Fibroblast of skin of back (primary cell): ENCODE results near the gene RUSC1. TPM values are rescaled to one million over a fixed set of nuclear protein-coding genes. Genes with fewer than 3 reads are reported as not detected.
A peak's percentile ranks its signal among the peaks of the same experiment; 100 is the strongest.
"Not testable (repeated sequence)": the region's sequence is repeated elsewhere in the genome, so short reads cannot be mapped to it uniquely, and the experiment has no call there.

Source experiments
- DNase-seq: peaks from one replicate; pipeline ENCODE4 v3.0.0-alpha.2; 2013
- polyA plus RNA-seq, 2 experiments: library from polyadenylated mRNA; unstranded; fragments of 120-200 nt; gene quantifications; one replicate each; pipeline ENCODE4 v1.2.1, GENCODE V29; 2013; ENCODE audit not compliant: insufficient read length in 2 of 2

RUSC1 gene
- 39.5 TPM for polyA plus RNA-seq (2013, experiment 1 of 2; ENCODE audit: insufficient read length)
- polyA plus RNA-seq (2013, experiment 2 of 2; ENCODE audit: insufficient read length) = 22.9 TPM

DNA sequence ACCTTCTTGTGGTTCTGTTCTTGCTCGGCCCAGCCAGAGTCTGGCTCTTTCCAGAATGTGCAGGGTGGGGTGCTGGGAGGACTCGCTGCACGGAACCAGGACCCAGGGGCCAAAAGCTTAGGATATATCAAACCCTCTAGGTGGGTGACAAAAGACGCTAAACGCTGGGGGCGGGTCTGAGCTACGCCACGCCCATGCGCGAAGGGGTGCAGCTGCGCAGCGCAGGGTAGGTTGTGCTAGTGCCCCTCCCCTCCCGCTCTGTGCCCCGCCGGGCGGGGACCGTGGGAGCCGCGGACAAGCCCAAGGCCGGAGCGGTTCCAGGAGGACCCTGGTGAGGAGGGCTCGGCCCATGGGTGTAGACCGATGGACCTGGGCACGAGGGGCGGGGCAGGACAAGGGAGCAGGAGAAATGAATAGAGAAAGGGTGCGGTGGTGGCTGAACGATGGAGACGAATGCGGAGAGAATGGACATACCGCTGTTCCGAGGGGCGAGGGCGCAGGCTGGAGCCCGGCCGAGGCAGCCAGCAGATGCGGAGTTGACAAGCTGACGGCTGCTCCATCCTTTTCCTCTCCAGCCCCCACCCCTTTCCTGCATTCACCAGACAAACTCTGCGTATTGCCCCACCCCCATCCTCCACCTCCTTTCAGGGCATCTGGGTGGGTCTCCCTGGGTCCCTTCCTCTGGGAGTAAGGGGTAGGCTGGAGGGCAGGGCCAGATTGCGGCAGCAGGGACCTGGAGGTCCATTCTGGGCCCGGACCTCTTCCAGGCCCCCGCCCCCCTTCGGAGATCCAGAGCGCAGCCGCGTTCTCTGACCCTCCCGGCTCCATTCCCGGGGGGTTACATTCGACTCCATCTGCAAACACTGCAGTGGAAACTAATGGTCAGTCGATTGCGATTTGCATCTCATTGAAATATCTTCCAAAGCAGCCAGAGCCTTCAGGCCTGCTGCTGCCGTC is at the start of gene RUSC1:
RUSC1 (plus strand) TSS at position 234 of the 957 bp plus-strand sequence. CDS start 880 bp downstream, outside the sequence.
- peak; percentile 58 for DNase-seq

DNA sequence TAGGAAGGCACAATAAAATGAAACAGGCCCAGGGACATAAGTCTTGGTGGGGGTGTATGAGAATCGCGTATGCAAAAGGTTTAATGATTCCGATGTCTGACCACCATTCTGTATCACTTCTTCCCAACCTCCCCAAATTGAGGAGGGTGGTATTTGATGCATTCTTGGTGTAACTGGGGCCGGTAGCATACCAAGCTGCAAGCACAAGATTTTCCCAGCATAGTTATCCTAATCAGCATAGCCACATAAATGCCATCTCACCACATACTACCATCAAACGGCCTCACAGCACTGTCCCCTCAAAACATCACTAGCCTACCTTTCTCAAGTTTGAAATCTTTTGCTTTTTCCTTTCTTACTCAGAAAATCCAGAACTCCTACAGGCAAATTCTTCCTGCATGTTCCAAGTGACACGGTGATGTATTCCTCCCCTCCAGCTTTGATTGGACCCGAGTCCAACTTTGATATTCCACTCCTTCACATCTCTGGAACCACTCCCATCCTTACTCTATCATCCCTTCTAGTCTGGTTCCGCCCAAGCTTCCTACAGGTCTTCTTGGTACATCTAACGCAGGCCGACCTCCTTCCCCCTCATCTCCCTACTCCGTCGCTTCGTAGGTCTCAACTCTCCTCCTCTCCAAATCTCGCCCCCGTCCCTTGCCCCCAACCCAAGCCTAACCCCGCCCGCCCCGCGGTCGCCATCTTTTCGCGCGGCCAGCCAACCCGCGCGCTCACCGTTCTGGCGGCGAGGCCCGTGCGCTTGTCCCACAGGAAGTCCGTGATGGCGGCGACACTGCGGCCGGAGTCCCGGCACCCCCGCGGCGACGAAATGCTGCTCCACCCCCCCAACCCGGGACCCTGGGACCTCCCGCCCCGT is 48.0 kb upstream of the RUSC1 start:
- peak; percentile 66 for DNase-seq

DNA sequence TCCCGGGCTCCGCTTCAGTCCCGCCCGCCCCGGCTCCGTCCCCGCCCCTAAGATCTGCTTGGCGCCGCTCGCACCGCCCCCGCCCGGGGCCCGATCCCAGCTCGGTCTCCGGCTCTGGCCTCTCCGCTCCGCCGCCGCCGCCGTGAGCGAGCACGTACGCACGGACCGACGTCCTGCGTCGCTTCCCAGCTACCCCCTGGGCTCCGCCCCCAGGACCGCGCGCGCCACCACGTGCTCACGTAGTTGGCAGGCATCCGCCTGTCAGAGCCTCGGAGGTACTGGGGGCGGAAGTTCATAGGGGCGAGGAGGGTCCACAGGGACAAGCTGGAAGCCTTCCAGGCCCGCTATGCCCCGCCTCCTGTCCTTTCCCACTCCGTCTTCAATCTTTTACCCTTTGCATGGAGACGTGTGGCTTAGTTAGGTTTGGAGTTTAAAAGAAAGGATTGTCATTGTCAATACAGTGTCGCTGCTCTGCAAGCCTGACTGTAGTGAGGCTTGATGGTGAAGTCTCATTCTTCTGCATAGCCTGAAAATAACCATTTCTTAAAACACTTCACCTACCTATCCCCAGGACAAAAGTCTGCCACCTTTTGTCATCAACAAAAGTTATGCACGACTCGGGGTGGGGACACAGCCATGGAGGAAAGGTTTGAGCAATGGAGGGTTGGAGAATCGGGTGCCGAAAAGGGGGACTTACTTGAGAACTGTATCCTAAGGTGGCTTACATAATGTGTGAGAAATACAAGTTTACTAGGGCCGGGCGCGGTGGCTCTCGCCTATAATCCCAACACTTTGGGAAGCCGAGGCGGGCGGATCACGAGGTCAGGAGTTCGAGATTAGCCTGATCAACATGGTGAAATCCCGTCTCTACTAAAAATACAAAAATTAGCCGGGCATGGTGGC is 47.1 kb upstream of the RUSC1 start, which contains the start of gene CLK2:
CLK2 (minus strand) TSS at position 162 of the 903 bp plus-strand sequence. CDS start 2,527 bp downstream, outside the sequence.
- DNase-seq = peak; percentile 95

DNA sequence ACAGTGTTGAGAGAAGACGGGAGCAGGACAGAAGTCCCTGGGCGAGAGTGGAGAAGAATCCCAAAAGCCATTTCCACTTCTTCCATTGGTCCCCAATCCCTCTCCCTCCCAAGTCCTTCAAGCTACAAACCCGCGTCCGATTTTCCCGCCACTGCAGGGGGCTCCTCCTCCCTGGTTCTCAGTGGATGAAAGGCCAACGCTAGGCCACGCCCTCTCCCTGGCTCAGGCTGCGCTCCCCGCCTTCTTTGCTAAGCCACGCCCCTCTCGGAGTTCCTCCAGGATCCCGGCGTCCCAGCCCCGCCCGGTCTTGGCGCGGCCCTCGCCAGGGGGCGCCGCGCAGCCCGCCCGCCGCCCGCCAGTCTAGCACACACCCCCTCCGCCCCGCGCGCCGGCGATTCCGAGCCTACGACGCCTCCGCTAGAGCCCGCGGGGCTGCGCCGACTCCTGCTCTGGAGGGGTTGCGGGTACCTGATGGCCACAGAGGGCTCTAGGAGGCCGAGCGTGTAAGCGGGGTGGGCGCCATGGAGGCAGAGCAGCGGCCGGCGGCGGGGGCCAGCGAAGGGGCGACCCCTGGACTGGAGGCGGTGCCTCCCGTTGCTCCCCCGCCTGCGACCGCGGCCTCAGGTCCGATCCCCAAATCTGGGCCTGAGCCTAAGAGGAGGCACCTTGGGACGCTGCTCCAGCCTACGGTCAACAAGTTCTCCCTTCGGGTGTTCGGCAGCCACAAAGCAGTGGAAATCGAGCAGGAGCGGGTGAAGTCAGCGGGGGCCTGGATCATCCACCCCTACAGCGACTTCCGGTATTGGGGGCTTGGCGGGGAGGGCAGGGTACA is 43.4 kb upstream of the RUSC1 start, which contains the start of gene HCN3:
HCN3 (plus strand) TSS at position 394 of the 832 bp plus-strand sequence; CDS start at position 522, 128 bp downstream.
- DNase-seq = peak; percentile 94

- peak; percentile 36 for DNase-seq
Observed at GRCh38 chr1:155277902-155278688, 42.6 kb upstream of the RUSC1 start.

- DNase-seq = no peak
Observed at GRCh38 chr1:155278689-155279160, 42.0 kb upstream of the RUSC1 start.

GRCh38 chr1:155279268-155279667 is 41.4 kb upstream of the RUSC1 start:
- no peak for DNase-seq

- no peak for DNase-seq
Observed at GRCh38 chr1:155282488-155283091, 38.1 kb upstream of the RUSC1 start.

DNA sequence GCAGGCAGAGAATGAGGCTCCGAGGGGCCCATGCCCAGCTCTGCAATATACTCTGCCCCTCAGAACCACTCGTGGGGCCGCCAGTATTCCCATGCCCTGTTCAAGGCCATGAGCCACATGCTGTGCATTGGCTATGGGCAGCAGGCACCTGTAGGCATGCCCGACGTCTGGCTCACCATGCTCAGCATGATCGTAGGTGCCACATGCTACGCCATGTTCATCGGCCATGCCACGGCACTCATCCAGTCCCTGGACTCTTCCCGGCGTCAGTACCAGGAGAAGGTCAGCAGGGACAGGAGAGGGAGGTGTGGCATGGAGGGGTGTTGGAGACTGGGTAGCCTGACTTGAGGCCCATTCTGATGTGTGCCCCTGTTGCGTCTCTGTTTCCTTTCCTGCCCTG is 36.2 kb upstream of the RUSC1 start:
- DNase-seq = no peak

- DNase-seq = no peak
Observed at GRCh38 chr1:155285063-155285462, 35.6 kb upstream of the RUSC1 start.

GRCh38 chr1:155285631-155286044 is 35.1 kb upstream of the RUSC1 start:
- DNase-seq = no peak

DNA sequence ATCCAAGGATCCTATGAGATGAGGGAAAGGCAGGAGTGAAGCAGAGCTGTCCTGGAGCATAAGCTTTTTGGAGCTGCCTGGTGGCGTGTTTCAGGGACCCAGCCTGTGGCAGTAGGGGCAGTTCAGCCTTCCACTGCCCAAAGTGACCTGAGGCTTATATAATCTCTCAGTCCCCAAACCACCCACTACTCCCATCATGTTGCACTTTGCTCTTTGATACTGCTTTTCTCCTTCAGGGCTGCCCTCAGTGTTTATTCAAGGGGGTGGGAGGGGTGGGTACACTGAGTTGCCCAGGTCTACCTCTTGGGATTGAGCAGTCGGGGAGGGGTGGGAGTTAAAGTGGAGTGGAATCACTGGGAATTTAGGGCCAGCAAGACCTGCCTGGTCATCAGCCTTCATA is 34.1 kb upstream of the RUSC1 start:
- DNase-seq = no peak

DNA sequence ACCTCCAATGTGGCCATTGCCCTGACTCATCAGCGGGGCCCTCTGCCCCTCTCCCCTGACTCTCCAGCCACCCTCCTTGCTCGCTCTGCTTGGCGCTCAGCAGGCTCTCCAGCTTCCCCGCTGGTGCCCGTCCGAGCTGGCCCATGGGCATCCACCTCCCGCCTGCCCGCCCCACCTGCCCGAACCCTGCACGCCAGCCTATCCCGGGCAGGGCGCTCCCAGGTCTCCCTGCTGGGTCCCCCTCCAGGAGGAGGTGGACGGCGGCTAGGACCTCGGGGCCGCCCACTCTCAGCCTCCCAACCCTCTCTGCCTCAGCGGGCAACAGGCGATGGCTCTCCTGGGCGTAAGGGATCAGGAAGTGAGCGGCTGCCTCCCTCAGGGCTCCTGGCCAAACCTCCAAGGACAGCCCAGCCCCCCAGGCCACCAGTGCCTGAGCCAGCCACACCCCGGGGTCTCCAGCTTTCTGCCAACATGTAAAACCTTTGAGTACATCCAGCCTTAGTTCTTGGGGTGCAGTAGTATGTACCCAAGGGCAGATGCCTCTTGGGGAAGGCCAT is 32.6 kb upstream of the RUSC1 start:
- DNase-seq = no peak

DNA sequence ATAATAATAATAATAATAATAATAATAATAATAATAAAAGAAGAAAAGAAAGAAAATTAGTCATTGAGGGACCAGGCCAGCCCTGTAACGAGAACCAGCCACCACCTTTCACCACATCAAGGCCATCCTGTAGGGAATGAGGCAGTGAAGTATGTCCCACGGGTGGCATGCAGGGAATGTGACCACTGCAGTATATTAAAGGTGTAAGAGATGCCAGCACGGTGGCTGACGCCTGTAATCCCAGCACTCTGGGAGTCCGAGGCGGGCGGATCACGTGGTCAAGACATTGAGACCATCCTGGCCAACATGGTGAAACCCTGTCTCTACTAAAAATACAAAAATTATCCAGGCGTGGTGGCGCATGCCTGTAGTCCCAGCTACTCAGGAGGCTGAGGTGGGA is 29.7 kb upstream of the RUSC1 start:
- not testable (repeated sequence) for DNase-seq

GRCh38 chr1:155293086-155293749 is 27.5 kb upstream of the RUSC1 start:
- DNase-seq = no peak

DNA sequence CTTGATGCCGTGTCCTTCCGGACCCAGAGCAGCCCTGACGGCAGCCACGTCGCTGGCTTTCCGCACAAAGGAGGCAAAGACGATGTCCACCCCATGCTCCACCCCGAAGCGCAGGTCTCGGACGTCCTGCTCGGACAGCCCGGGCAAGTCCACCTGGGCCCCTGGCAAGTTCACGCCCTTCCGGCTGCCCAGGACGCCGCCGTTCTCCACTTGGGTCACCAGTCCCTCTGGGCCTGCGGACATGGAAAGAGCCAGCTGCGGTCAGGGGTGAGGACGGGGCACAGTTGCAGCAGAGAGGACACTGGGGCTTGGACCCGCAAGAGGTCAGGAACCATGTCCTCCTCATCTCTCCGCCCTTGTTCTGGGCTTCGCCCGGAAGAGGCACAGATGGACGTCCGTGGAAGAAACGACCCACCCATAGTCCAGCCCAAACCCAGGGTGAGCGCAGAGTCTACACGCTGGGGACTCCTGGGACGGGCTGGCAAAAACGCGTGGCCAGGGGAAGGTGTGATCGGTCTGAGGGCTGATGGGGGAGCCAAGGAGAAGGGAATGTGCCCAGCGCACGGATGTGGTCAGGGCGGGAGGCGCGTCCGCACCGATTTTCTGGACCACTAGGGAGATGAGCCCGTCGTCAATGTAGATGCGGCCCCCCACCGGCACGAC is 26.0 kb upstream of the RUSC1 start:
- no peak for DNase-seq

DNA sequence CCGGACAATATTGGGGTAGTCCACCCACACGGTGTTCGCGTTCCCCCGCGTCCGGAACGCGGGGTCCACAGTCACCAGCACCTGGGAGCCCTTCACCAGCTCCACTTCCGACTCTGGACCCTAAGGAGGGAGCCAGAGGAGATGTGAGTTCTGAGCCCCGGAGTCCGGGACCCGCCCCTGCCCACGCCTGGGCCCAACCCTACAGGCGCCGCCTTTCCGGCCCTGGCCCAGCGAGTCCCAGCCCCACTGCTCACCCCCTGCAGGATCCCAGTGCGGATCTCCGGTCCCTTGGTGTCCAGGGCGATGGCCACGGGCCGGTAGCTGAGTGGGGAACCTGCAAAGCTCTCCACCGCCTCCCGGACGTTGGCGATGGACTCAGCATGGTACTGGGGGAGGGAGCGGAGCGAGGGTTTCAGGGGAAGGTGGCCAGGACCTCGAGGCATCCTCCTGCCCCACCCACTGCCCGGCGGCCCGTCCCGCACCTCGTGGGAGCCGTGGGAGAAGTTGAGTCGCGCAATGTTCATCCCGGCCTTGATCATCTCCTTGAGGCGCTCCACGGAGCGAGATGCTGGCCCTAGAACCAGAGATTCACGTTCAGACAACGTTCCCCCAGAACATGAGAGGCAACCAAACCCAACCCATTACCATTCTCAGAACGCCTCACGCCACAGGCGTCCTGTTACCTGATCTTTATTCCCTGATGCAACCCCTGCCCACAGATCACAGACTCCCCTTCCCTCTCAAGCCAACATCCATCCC is 25.3 kb upstream of the RUSC1 start:
- DNase-seq = no peak
